SHP77 treated with DMSO at 0.1 percent for 48 hours (cell line): ENCODE measurements around the gene ACTA2.

ENCODE experiments used
- DNase-seq: peaks from one replicate; lab custom pipeline; 2025; lab: John Stamatoyannopoulos, UW

The ACTA2 gene

DNA sequence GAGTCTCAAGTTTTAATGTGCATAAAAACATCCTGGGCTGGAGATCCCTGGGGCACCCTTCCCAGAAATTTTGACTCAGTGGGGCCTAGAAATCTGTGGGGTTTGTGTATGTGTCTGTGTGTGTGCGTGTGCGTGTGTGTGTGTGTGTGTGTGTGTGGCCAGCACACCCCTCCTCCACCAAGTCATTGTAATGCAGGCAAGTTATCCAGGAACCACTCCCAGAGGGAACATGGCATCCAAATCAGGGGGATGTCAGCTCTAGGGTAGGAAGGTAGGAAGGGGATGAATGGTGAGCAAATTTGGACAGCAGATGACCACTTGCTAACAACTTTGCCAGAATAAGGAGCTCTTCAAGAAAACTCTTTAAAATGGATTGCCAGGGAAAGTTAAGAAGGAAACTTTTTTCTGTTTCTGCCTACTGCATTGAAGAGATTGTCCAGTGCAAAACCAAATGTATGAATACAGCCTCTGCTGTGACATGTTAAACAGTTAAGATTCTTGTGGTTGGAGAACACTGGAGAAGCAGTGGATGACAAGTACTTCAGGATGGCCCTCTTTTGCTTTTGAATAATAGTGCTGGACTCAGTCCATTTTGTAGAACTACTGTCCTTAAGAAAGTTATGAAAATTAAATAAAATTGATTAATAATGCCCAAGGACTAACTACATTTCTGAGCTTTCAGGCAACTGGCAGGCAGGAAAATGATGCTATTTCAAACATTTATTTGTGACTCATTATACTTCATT lies 60.2 kb downstream of the ACTA2 start:
- no peak for DNase-seq

DNA sequence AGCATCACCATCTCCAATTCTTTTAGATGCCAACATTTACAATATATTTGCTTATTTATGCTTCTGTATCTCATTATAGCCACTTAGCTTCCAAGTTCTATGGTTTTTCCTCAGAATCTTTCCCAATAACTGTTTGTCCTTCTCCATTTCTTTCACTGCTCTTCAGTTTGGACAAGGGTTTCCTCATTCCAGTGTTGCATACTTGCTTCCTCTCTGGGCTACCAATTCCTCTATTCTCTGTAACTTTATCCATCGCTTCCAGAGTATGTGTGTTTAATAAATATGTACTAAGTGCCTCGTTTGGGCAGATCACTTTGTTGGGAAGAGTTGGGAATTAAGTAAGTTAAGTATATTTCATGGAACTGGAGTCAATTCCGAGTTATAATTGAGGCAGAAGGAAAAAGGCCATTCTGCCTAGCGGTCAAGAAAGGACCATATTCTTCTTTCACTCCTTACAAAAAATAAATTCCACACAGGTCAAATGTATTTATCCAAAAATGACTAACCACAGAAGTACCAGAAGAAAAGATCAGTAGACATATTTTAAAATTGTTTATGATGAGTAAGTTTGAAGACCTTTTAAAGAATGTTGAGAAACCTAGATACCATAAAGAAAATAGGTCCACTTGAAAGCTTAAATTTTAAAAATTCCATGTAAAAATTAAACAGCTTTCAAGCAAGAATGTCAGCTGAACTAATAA lies 61.7 kb downstream of the ACTA2 start:
- DNase-seq = no peak

- DNase-seq = no peak
These were observed 62.8 kb downstream of the ACTA2 start for GRCh38 chr10:88889559-88890337.

DNA sequence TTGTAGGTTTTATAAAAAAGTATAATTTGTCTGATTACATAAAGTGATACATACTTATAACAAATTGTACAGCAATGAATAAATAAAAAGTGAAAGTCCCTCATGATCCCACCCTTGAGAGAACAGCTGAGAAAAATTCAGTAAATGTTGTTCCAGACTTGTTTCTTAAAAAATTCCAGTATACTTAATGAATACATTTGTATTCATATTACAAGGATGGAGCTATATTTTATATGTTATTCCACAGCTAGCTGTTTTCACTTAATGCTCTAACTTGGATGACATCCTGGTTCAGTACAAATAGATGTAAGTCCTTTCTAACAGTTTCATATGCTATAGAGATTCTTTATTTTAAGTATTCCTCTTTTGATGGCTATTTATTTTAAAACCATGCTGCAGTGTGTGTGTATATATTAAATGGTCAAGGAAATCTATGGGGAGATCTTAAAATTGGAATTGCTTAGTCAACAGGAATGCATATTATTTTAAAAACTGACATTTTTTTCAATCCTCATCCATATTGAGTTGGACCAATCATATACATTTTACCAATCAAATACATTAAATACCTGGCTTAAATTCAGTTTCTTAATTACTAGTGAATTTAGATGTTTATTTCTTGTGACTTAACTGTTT lies 63.6 kb downstream of the ACTA2 start:
- DNase-seq = no peak

DNA sequence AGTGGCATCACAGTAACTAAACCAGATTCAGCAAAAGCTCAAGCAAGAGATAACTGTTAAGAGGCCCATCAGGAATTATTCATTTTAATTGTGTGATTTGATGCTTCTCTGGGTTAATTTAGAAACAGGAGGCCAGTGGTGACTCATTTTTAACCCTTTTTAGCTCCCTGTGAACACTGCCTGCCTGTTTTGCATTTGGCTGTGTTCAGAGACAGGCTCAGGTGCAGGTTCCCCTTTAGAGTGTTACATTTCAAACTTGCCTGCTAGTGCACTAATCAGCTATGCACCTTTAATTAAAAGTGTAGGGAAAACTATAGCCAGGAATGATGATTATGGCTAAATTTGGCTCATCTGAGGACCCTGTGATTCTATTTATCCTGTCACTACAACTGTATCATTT lies 66.0 kb downstream of the ACTA2 start:
- DNase-seq = no peak
